Type B pancreatic cell (in vitro differentiated cells): ENCODE results near the gene DSC3. TPM values are rescaled to one million over a fixed set of nuclear protein-coding genes. Genes with fewer than 3 reads are reported as not detected.

ENCODE experiments used
- DNase-seq: peaks from one replicate; pipeline ENCODE4 v3.0.0; 2021; ENCODE audit warnings: mixed read lengths; ENCODE audit not compliant: unreplicated experiment; ENCODE audit errors: extremely low spot score
- H3K27ac Mint-ChIP-seq: 2 replicates; pipeline ENCODE4 v1.8.0; 2021; ENCODE audit warnings: mild to moderate bottlenecking, mixed read lengths
- H3K27me3 Mint-ChIP-seq: 2 replicates; pipeline ENCODE4 v1.8.0; 2021; ENCODE audit warnings: mixed read lengths
- H3K36me3 Mint-ChIP-seq: 2 replicates; pipeline ENCODE4 v1.8.0; 2021; ENCODE audit warnings: mixed read lengths
- H3K4me1 Mint-ChIP-seq: one replicate; pipeline ENCODE4 v1.8.0; 2021; ENCODE audit warnings: mixed read lengths; ENCODE audit not compliant: unreplicated experiment
- H3K4me3 Mint-ChIP-seq: 2 replicates; pipeline ENCODE4 v1.8.0; 2021; ENCODE audit warnings: mild to moderate bottlenecking, mixed read lengths
- H3K9me3 Mint-ChIP-seq: 2 replicates; pipeline ENCODE4 v1.8.0; 2021; ENCODE audit warnings: mixed read lengths
- long read RNA-seq: library from polyadenylated mRNA; unstranded; transcript quantifications from one replicate; pipeline ENCODE4 v2.0.0, GENCODE V29; 2020
- total RNA-seq: library from RNA; stranded (reverse); gene quantifications from 2 replicates; pipeline ENCODE4 v1.2.1, GENCODE V29; 2021; ENCODE audit warnings: low replicate concordance
- TF ChIP-seq, protein P1 (sequence below): fragments of 200-600 bp; sonication (generic); conservative IDR thresholded peaks from 2 replicates; pipeline ENCODE4 v1.5.0; 2021; ENCODE audit warnings: antibody characterized with exemption, mild to moderate bottlenecking

DSC3 gene
- 67.7 and 306 TPM in 2 replicates for total RNA-seq
- long read RNA-seq, full-length matches to known transcripts, result 182 of 385 reads
- long read RNA-seq, partial matches to known transcripts, result 85 of 385 reads
- long read RNA-seq, other reads (novel, unspliced or antisense), result 118 of 385 reads

DNA sequence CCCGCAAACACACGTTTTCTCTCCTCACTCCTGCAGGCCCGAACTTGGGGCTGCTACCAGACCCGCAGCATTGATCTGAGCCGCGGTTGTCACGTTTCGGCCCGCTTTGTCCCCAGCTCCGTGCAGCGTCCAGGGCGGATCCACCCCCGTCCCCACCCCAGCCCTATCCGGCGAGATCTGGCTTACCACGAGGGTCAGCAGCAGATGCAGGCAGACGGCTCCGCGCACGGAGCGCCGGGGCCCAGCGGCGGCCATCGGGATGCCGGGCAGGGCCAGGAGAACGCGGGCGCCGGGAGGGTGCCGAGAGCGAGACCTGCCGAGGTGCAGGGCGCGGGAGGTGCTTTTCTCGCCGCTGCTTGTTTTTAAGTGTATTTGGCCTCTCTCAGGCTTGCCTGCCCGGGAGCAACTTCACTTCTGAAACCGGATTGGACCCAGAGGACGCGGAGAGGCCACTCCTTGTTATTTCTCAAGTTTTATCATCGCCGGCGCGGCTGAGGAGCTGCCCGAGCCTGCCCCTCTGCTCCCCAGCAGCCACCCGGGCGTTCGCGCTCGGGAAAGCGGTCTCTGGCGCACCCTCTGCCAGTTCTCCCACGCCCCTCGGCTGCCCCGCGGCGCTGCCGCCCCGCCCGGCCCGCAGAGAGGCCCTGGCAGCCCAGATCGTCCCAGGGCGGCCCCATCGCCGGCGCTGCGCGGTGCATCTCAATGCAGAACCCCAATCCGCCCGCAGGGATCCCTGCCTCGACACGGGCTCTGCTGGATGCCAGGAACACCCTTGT lies at the start of gene DSC3:
DSC3 (minus strand) TSS at position 337 of the 776 bp plus-strand sequence; CDS start at position 255, 82 bp downstream.
- Mint-ChIP-seq H3K36me3 (peaks cover 15% of the 10 kb centered on the region), H3K27me3 (peaks cover 68% of the 10 kb centered on the region), H3K4me3 (peak within 1 kb of the TSS; percentile 98), H3K27ac (peak within 1 kb of the TSS; percentile 94), H3K4me1 (peaks cover 13% of the 10 kb centered on the region), H3K9me3 (peaks cover 16% of the 10 kb centered on the region)
- peak; percentile 77 for DNase-seq
- TF ChIP-seq, protein P1, sequence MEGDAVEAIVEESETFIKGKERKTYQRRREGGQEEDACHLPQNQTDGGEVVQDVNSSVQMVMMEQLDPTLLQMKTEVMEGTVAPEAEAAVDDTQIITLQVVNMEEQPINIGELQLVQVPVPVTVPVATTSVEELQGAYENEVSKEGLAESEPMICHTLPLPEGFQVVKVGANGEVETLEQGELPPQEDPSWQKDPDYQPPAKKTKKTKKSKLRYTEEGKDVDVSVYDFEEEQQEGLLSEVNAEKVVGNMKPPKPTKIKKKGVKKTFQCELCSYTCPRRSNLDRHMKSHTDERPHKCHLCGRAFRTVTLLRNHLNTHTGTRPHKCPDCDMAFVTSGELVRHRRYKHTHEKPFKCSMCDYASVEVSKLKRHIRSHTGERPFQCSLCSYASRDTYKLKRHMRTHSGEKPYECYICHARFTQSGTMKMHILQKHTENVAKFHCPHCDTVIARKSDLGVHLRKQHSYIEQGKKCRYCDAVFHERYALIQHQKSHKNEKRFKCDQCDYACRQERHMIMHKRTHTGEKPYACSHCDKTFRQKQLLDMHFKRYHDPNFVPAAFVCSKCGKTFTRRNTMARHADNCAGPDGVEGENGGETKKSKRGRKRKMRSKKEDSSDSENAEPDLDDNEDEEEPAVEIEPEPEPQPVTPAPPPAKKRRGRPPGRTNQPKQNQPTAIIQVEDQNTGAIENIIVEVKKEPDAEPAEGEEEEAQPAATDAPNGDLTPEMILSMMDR, result peak; percentile 38

DNA sequence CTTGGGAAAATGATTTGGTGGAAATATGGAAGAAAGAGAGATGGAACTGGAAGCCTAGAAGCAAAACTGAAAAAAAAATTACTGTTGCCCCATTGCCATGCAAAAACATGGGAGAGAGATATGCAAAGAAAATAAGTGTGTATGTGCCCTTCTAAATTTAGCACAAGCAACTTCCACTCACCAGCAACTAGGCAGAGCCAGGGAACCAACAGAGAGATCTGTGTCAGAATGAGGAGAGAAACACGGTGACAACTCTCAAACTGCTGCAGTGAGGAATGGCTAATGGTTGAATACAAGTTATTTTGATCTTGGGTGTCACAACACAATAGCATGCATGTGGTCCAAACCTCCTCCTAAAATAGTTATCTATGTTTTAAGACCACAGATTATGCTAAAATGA lies 48.8 kb upstream of the DSC3 start:
- H3K36me3 Mint-ChIP-seq, result peaks cover 30% of the 10 kb centered on the region
- DNase-seq, result no peak
- peaks cover 4% of the 10 kb centered on the region for H3K9me3 Mint-ChIP-seq
- H3K27me3 Mint-ChIP-seq, result no peaks in the 10 kb centered on the region
- TF ChIP-seq, protein P1, result no peak
- peaks cover 11% of the 10 kb centered on the region for H3K4me1 Mint-ChIP-seq
- H3K4me3 Mint-ChIP-seq, result no peak overlapping the region
- H3K27ac Mint-ChIP-seq, result peak overlapping the region; percentile 8

GRCh38 chr18:31088532-31088931 lies 46.0 kb upstream of the DSC3 start:
- Mint-ChIP-seq H3K27ac (no peak overlapping the region), H3K4me1 (no peaks in the 10 kb centered on the region), H3K9me3 (no peaks in the 10 kb centered on the region), H3K4me3 (no peak overlapping the region), H3K27me3 (no peaks in the 10 kb centered on the region), H3K36me3 (peaks cover 27% of the 10 kb centered on the region)
- TF ChIP-seq, protein P1, result no peak
- DNase-seq, result no peak

GRCh38 chr18:31079973-31080372 lies 37.4 kb upstream of the DSC3 start:
- no peak for DNase-seq
- Mint-ChIP-seq H3K27ac (no peak overlapping the region), H3K4me1 (no peaks in the 10 kb centered on the region), H3K27me3 (no peaks in the 10 kb centered on the region), H3K9me3 (no peaks in the 10 kb centered on the region), H3K36me3 (peaks cover 28% of the 10 kb centered on the region), H3K4me3 (no peak overlapping the region)
- TF ChIP-seq, protein P1, result no peak

DNA sequence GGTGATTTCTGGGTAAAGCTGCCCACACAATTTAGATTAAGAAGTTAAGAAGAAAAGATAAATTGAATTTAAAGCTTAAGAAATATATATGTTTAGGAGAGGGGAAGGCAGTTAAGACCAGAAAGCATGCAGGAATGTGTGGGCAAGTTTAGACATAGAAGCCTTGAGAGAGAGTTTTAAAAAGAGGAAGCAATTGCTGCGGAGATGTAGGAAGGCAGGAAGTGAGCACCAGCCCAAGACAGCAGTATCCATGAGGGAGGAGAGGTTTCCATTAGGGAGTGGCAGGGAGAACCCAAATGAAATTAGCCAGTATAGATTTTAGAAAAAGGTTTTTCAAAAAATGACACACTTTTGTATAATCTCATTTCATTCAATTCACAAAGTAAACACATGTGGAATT lies 35.3 kb upstream of the DSC3 start:
- H3K4me1 Mint-ChIP-seq, result no peaks in the 10 kb centered on the region
- no peaks in the 10 kb centered on the region for H3K27me3 Mint-ChIP-seq
- no peak for DNase-seq
- peaks cover 37% of the 10 kb centered on the region for H3K36me3 Mint-ChIP-seq
- H3K4me3 Mint-ChIP-seq, result no peak overlapping the region
- no peaks in the 10 kb centered on the region for H3K9me3 Mint-ChIP-seq
- no peak overlapping the region for H3K27ac Mint-ChIP-seq
- TF ChIP-seq, protein P1, result no peak
